ENCODE measurements around the gene EML4.

EML4 gene

DNA sequence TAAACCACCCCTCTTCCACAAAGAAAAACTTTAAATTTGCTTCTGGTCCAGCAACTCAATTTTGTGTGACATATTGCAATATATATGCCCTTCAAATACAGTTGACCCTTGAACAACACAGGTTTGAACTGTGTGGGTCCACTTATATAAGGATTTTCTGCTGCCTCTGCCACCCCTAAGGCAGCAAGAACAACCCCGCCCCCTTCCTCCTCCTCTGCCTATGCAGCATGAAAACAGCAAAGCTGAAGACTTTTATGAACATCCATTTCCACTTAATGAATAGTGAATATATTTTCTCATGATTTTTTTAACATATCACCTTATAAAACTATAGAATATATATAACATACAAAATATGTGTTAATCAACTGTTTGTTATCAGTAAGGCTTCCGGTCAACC, 58.3 kb downstream of the EML4 start:
- in situ Hi-C loops (cut with HindIII; ENCODE audit: low sequenced_read_pairs), result no loop called here
- DNase-seq (ENCODE audit: low read depth, low spot score), result no peak
- TF ChIP-seq, protein P1, sequence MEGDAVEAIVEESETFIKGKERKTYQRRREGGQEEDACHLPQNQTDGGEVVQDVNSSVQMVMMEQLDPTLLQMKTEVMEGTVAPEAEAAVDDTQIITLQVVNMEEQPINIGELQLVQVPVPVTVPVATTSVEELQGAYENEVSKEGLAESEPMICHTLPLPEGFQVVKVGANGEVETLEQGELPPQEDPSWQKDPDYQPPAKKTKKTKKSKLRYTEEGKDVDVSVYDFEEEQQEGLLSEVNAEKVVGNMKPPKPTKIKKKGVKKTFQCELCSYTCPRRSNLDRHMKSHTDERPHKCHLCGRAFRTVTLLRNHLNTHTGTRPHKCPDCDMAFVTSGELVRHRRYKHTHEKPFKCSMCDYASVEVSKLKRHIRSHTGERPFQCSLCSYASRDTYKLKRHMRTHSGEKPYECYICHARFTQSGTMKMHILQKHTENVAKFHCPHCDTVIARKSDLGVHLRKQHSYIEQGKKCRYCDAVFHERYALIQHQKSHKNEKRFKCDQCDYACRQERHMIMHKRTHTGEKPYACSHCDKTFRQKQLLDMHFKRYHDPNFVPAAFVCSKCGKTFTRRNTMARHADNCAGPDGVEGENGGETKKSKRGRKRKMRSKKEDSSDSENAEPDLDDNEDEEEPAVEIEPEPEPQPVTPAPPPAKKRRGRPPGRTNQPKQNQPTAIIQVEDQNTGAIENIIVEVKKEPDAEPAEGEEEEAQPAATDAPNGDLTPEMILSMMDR (IDR thresholded peaks at IDR 0.05; ENCODE audit: low read depth, low read length), result no peak
- H3K4me3 ChIP-seq (ENCODE audit: low read depth, low read length), result no peak overlapping the region

DNA sequence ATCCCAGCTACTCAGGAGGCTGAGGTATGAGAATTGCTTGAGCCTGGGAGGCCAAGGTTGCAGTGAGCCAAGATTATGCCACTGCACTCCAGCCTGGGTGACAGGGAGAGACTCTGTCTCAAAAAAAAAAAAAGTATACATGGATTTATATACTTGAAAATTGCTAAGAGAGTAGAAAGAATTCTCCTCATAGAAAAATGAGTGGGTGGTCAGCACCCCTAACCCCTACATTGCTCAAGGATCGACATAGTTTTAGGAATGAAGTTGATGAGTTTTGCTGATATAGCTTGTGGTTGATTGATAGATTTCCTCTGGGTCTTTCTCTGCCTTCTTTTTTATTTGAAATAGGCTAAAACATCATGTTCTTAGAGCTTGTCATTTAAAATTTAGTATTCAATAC, 58.9 kb downstream of the EML4 start:
- TF ChIP-seq, protein P1 (IDR thresholded peaks at IDR 0.05; ENCODE audit: low read depth, low read length), result no peak
- no peak overlapping the region for H3K4me3 ChIP-seq (ENCODE audit: low read depth, low read length)
- in situ Hi-C loops (cut with HindIII; ENCODE audit: low sequenced_read_pairs), result no loop called here
- DNase-seq (ENCODE audit: low read depth, low spot score), result no peak

DNA sequence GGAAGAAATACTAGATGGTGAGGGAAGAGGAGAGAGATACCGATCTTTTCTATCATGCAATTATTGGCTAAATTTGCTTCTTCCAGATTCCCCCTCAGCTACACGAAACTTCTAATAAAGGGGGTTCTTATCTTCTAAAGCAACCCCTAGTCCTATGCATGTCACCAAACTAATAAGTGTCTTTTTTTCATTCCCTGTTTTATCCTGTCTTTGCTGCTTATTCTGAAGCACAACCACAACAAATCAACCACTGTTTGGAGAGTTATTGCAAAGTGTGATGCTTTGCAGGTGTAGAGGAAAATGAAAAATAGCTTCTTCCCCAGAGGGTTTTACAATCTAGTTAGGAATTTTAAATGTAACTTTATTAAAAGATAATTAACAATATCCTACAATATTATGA, 60.8 kb downstream of the EML4 start:
- in situ Hi-C loops (cut with HindIII; ENCODE audit: low sequenced_read_pairs), result no loop called here
- no peak overlapping the region for H3K4me3 ChIP-seq (ENCODE audit: low read depth, low read length)
- TF ChIP-seq, protein P1 (IDR thresholded peaks at IDR 0.05; ENCODE audit: low read depth, low read length), result no peak
- DNase-seq (ENCODE audit: low read depth, low spot score), result no peak

DNA sequence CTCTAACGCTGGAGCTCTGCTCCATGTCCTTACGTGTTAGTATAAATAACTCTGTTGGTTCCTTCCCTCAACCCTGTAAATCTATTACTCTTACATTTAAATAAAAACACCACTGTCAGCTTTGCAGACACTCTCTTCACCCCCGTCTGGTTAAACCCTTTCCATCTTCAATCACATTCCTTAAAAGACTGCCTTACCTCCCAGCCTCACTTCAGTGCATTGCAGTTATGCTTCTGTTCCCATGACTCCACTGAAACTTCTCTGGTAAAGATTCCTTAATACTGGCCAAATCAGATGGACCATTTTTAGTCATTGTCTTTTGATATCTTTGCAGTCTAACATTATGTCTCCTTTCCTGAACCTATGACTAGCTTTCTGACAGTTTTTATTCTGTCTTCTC, 61.7 kb downstream of the EML4 start:
- TF ChIP-seq, protein P1 (IDR thresholded peaks at IDR 0.05; ENCODE audit: low read depth, low read length), result no peak
- no peak overlapping the region for H3K4me3 ChIP-seq (ENCODE audit: low read depth, low read length)
- no peak for DNase-seq (ENCODE audit: low read depth, low spot score)
- in situ Hi-C loops (cut with HindIII; ENCODE audit: low sequenced_read_pairs), result no loop called here

DNA sequence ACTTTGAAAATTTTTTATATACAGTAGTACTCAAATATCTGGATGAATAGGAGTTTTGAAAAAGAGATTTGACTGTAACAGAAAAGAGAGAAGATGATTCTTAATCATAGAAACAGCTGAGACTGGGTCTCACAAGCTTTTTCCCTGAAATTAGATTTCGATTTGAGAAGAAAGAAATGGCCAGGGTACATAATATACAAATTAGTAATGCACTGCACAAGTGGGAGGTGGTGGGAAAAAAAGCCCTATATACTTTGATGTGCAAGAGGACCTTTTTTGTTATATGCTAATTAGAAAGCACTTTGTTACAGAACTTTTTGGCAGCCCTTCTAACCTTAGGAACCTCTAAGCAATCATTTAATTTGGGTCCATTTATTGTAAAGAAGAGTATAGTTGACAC, 62.9 kb downstream of the EML4 start:
- in situ Hi-C loops (cut with HindIII; ENCODE audit: low sequenced_read_pairs), result no loop called here
- TF ChIP-seq, protein P1 (IDR thresholded peaks at IDR 0.05; ENCODE audit: low read depth, low read length), result no peak
- H3K4me3 ChIP-seq (ENCODE audit: low read depth, low read length), result no peak overlapping the region
- no peak for DNase-seq (ENCODE audit: low read depth, low spot score)

DNA sequence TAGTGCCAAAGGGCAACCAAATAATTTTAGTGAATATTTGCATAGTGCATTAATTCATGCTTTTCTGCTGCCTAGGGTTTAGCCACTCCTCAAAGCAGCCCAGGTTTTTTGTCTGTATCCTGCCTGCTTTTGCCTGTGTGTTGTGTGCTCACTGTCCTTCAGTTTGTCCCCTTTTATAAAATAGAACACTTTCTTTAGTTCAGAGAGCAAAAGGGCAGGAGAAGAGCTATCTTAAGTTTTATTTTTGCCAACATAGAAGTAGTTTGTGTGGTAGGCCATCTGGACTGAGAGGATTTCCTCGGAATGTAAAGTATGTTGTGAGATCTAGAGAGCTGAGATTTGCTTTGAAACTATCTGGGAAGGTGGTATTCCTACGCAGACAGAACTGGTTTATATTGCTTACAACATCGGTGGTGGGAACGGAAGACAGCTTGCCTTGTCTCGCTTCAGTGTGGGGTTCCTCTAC, 64.9 kb downstream of the EML4 start:
- in situ Hi-C loops (cut with HindIII; ENCODE audit: low sequenced_read_pairs), result no loop called here
- no peak overlapping the region for H3K4me3 ChIP-seq (ENCODE audit: low read depth, low read length)
- TF ChIP-seq, protein P1 (IDR thresholded peaks at IDR 0.05; ENCODE audit: low read depth, low read length), result no peak
- peak; percentile 47 for DNase-seq (ENCODE audit: low read depth, low spot score)

DNA sequence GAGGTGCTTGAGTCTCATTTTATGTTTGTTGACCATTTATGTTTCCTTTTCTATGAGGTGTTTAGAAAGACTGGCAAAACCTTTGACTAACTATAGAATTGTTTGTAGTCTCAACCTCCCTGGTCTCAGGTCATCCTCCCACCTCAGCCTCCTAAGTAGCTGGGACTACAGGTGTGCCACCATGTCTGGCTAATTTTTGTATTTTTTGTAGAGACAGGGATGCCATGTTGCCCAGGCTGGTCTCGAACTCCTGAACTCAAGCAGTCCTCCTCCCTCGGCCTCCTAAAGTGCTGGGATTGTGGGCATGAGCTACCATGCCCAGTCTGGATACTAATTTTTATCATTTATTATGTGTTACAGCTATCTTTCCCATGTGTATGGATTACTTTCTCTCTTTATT, 67.8 kb downstream of the EML4 start:
- in situ Hi-C loops (cut with HindIII; ENCODE audit: low sequenced_read_pairs), result no loop called here
- TF ChIP-seq, protein P1 (IDR thresholded peaks at IDR 0.05; ENCODE audit: low read depth, low read length), result no peak
- no peak overlapping the region for H3K4me3 ChIP-seq (ENCODE audit: low read depth, low read length)
- DNase-seq (ENCODE audit: low read depth, low spot score), result no peak

All from astrocyte of the spinal cord (primary cell).